Testis (tissue), 2 donors: ENCODE data around the gene OGG1.

Source experiments
- POLR2A ChIP-seq: fragments of 450-650 bp; IDR thresholded peaks from one replicate; pipeline ENCODE4 v1.6.1; 2017; ENCODE audit warnings: antibody characterized with exemption, mild to moderate bottlenecking, moderate library complexity
- TF ChIP-seq, protein P1 (sequence below), 3 experiments: fragments of 450-650 bp in 2 of 3; fragments of 200-600 bp in 1 of 3; sonication (generic) in 1 of 3; IDR thresholded peaks; one replicate each; pipeline ENCODE4 v1.5.1; 2016 to 2019; ENCODE audit warnings: antibody characterized with exemption in 3 of 3, mild to moderate bottlenecking in 2 of 3, moderate library complexity in 1 of 3

- TF ChIP-seq, protein P1, sequence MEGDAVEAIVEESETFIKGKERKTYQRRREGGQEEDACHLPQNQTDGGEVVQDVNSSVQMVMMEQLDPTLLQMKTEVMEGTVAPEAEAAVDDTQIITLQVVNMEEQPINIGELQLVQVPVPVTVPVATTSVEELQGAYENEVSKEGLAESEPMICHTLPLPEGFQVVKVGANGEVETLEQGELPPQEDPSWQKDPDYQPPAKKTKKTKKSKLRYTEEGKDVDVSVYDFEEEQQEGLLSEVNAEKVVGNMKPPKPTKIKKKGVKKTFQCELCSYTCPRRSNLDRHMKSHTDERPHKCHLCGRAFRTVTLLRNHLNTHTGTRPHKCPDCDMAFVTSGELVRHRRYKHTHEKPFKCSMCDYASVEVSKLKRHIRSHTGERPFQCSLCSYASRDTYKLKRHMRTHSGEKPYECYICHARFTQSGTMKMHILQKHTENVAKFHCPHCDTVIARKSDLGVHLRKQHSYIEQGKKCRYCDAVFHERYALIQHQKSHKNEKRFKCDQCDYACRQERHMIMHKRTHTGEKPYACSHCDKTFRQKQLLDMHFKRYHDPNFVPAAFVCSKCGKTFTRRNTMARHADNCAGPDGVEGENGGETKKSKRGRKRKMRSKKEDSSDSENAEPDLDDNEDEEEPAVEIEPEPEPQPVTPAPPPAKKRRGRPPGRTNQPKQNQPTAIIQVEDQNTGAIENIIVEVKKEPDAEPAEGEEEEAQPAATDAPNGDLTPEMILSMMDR (IDR thresholded peaks at IDR 0.05): no peak
- no peak for TF ChIP-seq POLR2A
Observed at GRCh38 chr3:9806137-9806536, 56.4 kb downstream of the OGG1 start.
